Muscle of arm (tissue), 14 donors: Measurements from ENCODE around the gene XXYLT1. TPM values are rescaled to one million over a fixed set of nuclear protein-coding genes. Genes with fewer than 3 reads are reported as not detected.
A peak's percentile ranks its signal among the peaks of the same experiment; 100 is the strongest.
"Not testable (repeated sequence)": the region's sequence is repeated elsewhere in the genome, so short reads cannot be mapped to it uniquely, and the experiment has no call there.

ENCODE experiments used
- DNase-seq: peaks from one replicate; pipeline ENCODE4 v3.0.0-alpha.2; 2013
- long read RNA-seq, 11 donors: transcript quantifications; one replicate each; lab custom pipeline, GENCODE V29; 2026
- polyA plus RNA-seq, 12 donors: library from polyadenylated mRNA; unstranded; fragments of 120-200 nt; gene quantifications; one replicate each; pipeline ENCODE4 v1.2.1, GENCODE V29; 2013; ENCODE audit not compliant: insufficient read length in 12 of 12

The XXYLT1 gene, protein sequence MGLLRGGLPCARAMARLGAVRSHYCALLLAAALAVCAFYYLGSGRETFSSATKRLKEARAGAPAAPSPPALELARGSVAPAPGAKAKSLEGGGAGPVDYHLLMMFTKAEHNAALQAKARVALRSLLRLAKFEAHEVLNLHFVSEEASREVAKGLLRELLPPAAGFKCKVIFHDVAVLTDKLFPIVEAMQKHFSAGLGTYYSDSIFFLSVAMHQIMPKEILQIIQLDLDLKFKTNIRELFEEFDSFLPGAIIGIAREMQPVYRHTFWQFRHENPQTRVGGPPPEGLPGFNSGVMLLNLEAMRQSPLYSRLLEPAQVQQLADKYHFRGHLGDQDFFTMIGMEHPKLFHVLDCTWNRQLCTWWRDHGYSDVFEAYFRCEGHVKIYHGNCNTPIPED
- polyA plus RNA-seq, result 10 to 100 TPM in 11 of 12 donors, not detected in 1; 11.5 to 29.4 (median 22.3) TPM
- long read RNA-seq, donor 1, transcript XXYLT1-201 (4 exons, 2,727 nt), result major isoform, 8 of 8 reads
- long read RNA-seq, donor 1, partial matches to known transcripts, result 0 of 8 reads
- long read RNA-seq, donor 1, other reads (novel, unspliced or antisense), result 0 of 8 reads
- long read RNA-seq, donor 2, transcript XXYLT1-201 (4 exons, 2,727 nt), result major isoform, 6 of 6 reads
- long read RNA-seq, donor 2, partial matches to known transcripts, result 0 of 6 reads
- long read RNA-seq, donor 2, other reads (novel, unspliced or antisense), result 0 of 6 reads
- long read RNA-seq, donor 3, transcript XXYLT1-201 (4 exons, 2,727 nt), result major isoform, 5 of 5 reads
- long read RNA-seq, donor 3, partial matches to known transcripts, result 0 of 5 reads
- long read RNA-seq, donor 3, other reads (novel, unspliced or antisense), result 0 of 5 reads
- long read RNA-seq, donor 4, partial matches to known transcripts, result 0 of 4 reads
- long read RNA-seq, donor 4, other reads (novel, unspliced or antisense), result 0 of 4 reads
- long read RNA-seq, donor 5, transcript XXYLT1-201 (4 exons, 2,727 nt), result major isoform, 5 of 5 reads
- long read RNA-seq, donor 5, partial matches to known transcripts, result 0 of 5 reads
- long read RNA-seq, donor 5, other reads (novel, unspliced or antisense), result 0 of 5 reads
- long read RNA-seq, donor 6, transcript XXYLT1-201 (4 exons, 2,727 nt), result major isoform, 6 of 6 reads
- long read RNA-seq, donor 6, partial matches to known transcripts, result 0 of 6 reads
- long read RNA-seq, donor 6, other reads (novel, unspliced or antisense), result 0 of 6 reads
- long read RNA-seq, donor 7, partial matches to known transcripts, result 0 of 2 reads
- long read RNA-seq, donor 7, other reads (novel, unspliced or antisense), result 0 of 2 reads
- long read RNA-seq, donor 8, partial matches to known transcripts, result 16 of 20 reads
- long read RNA-seq, donor 8, other reads (novel, unspliced or antisense), result 0 of 20 reads
- long read RNA-seq, donor 9, partial matches to known transcripts, result 0 of 3 reads
- long read RNA-seq, donor 9, other reads (novel, unspliced or antisense), result 0 of 3 reads
- long read RNA-seq, donor 10, partial matches to known transcripts, result 0 of 4 reads
- long read RNA-seq, donor 10, other reads (novel, unspliced or antisense), result 0 of 4 reads
- long read RNA-seq, donor 11, transcript XXYLT1-201 (4 exons, 2,727 nt), result major isoform, 10 of 10 reads
- long read RNA-seq, donor 11, partial matches to known transcripts, result 0 of 10 reads
- long read RNA-seq, donor 11, other reads (novel, unspliced or antisense), result 0 of 10 reads

DNA sequence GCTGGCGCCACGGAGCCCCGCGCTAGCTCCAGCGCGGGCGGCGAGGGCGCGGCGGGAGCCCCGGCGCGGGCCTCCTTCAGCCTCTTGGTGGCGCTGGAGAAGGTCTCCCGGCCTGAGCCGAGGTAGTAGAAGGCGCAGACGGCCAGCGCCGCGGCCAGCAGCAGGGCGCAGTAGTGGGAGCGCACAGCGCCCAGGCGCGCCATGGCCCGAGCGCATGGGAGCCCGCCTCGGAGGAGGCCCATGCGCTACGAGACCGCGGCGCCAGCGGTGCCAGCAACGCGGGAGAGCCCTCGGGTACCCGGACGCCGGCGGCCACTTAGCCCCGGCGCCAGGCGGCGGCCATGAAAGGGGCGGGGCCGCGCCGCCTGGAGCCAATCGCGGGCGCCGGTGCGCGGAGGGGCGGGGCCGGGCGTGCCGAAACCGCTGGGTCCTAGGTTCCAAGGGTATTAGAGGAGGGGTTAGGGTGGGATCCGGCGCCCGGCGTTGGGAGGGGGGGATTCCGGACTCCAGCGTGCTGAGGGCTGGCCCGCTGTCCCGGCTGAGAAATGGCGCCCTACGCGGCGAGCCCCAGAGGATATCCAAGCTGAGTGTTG is at the start of gene XXYLT1:
Gene XXYLT1 (minus strand): TSS at position 343 of the 593 bp plus-strand sequence. CDS start 101 bp downstream, at position 242.
- DNase-seq, result no peak

DNA sequence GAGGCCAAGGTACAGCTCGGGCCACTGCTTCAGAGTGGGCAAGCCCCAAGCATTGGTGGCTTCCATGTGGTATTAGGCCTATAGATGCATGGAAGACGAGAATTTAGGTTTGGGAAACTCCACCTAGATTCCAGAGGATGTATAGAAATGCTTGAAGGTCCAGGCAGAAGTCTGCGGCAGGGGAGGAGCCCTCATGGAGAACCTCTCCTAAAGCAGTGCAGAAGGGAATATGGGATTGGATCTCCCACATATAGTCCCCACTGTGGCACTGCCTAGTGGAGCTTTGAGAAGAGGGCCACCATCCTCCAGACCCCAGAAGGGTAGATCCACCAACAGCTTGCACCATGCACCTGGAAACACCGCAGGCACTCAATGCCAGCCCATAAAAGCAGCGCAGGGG is 48.1 kb upstream of the XXYLT1 start:
- no peak for DNase-seq

DNA sequence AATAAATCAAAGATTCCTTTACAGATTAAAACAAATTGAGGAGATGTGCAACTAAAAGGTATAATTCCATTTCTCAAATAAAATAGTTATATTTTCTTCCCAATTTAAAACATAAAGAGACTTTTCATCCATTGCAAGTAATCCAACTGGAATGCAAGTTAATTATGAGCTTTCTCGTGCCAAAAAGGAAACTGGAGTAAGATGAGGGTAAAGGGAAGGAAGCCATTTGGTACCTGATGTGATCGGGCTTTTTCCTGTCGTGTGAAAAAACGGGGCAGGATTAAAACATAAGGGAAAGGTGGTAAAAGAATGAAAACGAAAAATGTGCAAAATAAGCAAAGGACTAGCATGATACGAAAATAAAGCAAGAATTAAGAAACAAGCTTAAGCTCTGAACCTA is 41.8 kb upstream of the XXYLT1 start:
- no peak for DNase-seq

DNA sequence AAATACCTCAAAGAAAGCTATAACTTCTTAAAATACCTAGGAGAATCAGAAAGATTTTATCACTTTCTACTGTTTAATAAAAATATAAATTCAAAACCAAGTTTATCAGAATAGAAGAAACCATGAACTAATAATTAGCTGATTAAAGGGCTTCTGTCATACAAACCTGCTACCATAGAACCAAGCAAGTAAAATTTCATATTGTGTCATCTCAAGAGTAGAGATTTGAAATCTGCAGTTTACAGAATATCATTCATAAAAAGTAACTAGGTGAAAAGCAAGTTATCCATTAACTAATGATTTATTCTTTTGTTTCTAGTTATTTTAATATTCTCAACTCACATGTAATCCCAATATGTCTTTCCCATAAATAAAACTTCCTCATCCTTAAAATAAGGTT is 36.8 kb upstream of the XXYLT1 start:
- DNase-seq, result no peak

DNA sequence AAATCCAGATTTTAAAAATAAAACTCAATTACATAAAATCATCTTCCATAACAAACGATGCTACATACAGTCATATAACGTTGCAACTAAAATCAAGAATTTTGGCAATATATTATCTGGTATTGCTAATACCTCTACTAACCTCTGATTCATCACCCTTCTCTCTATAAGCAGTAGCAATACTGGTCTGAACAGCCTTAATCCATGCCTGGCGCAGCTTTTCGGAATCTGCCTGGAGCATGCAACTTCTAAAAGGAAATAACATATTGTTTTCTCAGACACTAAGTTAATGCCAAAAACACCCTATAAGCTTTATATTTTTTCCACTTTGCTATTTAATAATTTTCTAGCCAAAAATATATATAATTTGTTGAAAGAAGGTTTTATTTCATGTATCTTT is 35.4 kb upstream of the XXYLT1 start:
- DNase-seq, result peak; percentile 8

DNA sequence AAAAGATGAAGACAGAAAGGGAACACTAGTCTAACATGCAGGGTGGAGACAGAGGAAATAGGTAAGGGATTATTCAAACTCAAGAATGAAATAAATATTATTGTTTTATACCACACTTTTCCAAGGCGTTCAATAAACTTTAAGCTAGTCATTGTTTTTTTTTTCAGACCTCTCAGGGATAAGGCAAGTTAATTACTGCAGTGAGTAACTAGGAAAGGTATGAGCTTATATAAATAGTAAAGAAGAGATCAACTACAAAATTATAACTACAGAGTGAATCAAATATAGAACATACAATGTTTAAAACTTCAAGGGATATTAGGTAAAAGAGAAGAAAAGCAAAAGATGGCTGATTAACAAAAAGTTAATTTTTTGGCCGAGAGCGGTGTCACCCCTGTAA is 31.5 kb upstream of the XXYLT1 start:
- DNase-seq, result no peak

DNA sequence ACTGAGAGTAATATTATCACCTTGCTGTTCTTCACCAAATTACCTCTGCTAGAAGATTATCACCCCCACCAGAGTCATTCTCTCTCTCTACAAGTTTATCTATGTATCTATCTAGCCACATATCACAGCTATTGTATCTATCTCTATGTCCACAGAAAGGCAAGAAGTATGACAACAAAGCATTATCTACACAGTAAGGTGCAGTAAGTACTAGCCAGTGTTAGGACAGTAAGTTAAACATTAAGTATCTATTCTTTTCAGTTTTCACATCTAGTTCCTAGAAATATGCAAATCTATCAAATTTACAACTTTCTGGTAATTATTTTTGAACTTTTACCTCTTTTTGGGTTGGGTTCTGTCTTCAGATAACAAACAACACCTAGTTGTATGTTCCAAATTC is 26.5 kb upstream of the XXYLT1 start:
- DNase-seq, result no peak

DNA sequence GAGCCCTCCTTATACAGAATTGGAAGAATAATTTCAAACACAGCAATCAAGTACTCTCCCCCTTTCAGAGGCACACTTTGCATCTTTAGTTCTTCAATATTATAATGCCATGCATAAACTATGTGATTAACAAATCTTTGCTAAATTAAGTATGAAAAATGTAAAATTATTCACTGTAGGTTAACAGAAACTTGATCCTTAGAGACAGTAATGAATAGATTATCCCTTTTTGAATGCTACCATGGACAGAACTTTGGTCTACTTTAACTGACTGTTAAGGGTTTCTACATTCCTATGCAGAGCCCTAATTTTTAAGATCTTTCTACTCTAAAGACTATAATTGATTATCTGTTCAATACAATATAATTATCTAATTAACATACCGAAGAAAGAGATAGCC is 25.7 kb upstream of the XXYLT1 start:
- DNase-seq, result no peak

DNA sequence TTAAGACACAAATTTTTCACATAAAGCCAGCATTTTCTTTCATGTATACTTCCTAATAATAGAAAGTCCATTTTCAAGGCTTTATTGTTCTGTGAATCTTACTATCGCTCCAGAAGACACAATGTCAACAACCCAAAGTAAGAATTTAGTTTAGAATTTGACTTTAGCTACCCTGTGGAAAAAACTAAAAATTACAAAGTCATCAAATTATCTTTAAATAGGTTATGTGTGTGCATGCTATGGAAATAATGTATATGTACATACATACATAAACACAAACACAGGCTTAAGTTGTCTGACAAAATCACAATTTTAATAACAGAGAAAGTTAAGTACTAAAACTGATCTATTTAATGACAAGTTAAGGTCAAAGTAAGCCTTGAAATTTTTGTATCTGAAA is 20.2 kb upstream of the XXYLT1 start:
- DNase-seq, result no peak

DNA sequence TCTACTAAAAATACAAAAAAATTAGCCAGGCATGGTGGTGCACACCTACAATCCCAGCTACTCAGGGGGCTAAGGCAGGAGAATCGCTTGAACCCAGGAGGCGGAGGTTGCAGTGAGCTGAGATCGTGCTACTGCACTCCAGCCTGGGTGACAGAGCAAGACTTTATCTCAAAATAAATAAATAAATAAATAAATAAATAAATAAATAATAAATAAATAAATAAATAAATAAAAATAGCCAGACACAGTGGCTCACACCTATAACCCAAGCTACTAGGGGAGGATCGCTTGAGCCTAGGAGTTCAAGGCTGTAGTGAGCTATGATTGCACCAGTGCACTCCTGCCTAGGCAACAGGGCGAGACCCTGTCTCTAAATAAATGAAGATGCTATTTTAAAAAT is 19.7 kb upstream of the XXYLT1 start:
- not testable (repeated sequence) for DNase-seq

DNA sequence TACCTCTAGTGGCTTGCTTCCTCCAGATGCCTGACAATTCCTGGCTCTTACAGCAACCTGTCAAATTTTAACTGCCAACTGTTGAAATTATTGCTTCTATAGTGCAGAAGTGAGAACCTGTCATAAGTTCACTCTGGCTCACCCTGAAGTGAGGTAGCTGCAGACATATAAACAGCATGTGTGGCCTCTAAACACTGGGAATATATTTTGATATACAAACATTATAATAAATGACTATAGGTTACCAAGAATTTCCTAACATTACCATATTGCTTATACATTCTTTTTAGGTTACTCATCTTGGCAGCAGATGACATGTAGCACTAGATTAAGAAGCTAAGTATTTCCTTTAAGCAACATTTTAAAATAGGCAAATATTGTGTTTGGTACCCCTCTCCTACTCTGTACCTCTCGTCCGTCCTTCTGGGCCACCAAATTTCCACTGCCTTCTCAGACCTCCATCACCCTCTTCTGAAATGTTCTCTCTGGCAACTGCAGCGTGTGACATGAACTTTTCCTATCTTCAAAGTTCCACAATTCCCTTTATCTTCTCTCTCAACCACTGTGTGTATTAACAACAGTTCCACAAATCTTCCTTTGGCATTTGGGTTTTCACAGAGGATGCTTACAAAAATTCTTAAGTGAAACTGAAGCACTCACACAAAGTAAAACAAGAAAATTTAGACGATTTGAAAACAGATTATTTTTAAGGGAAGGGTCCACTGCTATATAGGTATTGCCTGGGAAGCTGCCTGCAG is 15.3 kb upstream of the XXYLT1 start:
- no peak for DNase-seq

DNA sequence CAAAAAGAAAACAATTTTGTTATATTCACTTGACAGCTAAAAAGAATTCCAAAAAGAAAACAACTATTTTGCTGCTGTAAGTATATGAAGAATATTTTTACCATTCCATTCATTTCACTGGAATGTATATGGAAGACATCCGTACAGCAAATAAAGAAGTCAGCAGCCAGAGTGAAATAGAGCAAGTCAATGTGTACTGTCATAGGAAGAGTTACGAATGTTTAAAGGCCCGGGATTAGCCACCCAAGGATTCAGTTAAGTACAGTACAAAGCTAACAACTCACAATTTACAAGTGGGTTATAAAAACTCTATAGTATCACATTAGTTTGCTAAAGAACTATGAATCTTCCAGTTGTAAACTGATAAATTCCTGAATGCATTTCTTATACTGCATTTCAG is 14.4 kb upstream of the XXYLT1 start:
- no peak for DNase-seq

DNA sequence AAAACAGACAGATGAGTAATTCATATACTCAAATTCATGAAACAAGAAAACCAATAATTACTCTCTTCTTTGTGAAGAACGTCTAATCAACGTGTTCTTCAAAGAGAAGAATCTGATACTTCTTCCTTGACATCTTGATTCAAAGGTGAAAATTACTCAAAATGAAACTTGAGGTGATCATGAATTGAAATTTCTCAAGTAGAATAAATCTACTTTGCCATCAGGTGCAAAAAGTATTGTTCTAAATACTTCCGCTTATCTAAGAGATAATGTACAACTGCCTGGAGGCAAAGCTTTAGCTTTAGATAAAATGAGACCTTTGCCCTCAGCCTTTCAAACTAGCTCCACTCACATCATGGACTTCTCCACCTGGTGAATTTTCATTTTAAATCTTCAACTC is 13.9 kb upstream of the XXYLT1 start:
- DNase-seq, result no peak

DNA sequence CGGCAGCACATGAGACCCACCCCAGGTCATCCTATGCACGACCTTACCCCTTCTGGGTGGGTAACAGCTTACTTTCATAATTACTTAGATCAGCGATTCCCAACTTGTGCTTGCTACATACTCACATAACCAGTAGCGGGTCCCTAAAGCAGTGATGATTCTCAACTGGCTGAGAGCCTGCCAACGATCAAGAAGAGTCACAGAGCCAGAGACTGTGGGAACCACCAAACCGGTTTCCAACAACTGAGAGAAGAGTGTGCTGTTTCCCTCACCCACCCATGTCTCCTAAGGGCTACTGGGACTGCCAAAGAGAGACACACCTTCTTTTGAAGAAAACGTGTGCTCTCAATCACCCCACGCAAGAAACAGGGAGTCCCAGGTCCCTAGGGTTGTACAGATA is 12.0 kb upstream of the XXYLT1 start:
- DNase-seq, result no peak

DNA sequence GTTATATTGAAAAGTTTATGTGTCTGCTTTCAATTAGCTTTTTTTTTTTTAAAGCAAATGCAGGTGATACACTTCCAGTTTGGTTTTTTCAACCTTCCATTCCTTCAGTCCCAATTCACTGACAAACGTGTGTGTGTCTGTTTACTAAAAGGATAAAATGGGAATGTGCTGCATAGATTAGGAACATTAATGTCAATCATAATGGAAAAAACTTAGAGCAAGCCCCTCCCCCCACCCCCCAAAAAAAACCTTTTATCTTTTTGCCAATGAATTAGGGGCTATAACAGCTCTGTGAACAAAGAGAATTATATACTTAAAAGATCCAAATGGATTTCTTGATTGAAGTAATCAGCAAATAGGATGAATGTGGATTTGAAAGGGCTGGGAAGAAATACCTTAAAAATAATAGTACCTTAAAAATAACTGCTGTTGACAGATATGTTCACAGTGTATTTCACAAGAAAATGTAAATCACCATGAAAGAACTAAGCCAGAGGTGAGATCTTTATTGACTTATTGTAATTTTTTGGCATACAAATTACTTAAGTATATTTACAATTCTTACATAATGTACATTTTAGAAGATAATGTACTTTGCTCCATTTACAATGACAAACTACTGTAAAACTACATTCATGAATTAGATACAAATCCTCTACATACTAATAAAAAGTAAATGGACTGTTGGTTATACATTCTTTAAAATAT is 3.5 kb upstream of the XXYLT1 start:
- no peak for DNase-seq

DNA sequence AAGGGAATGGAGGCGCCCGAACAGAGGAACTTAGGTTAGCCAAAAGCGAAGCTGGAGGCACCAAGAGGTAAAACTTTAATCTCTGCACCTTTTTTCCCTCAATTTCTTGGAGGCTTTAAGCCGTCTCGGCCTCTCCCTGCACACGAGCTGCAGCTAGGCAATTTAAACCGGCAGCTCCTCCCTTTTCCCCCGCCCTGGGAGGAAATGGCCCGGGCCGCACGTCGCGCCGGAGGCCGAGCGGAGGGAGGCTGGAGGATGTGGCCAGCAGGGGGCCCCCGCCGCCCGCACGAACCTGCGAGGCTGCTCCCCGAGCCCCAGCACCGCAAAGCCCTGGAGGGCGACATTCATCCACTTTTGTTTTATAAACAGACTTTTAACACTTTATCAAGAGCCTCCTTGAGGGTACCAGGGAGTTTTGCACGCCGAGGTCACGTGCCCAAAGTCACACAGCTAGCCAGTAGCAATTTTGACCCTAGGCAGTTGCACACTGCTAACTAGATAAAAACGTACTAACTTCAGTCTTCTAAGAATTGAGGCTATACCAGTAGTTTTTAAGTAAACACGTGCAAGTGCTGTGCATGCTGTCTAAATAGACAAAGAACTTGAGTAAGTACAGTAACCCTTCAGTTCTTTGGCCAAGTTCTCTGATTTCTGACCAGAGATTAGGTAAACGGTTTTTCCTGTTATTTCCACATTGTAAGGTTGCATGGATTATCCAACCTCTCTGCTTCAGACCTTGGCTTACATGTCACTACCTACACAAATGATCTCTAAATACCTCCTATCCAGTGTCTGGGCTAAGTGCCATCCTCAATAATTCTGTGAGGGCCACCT is 668 bp upstream of the XXYLT1 start:
- DNase-seq, result peak; percentile 91

DNA sequence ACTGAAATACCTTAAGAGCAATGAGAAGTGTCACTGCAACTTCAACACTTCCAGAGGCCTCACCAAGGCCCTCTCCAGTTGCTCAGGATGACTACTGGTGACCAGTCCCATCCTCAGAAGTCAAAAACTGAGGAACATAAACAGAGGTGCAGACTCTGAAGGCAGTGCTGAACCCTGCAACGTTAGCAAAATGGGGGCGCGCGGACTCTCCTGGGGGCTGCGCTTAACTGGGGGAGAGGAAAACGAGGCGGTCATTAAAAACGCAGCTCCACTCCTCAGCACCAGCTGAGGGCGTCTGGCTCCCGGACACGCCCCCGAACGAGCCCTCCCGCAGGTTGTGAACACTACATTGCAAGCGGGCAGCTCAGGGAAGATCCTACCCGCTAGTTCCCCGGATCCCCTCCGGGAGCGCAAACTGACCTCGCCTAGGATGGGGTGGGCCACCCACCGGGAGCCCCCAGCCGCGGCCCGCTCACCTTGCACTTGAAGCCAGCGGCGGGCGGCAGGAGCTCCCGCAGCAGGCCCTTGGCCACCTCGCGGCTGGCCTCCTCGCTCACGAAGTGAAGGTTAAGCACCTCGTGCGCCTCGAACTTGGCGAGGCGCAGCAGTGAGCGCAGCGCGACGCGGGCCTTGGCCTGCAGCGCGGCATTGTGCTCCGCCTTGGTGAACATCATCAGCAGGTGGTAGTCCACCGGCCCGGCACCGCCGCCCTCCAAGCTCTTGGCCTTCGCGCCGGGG is 711 bp downstream of the XXYLT1 start:
- no peak for DNase-seq
